ENCODE measurements around the gene RECQL. TPM values are rescaled to one million over a fixed set of nuclear protein-coding genes. Genes with fewer than 3 reads are reported as not detected.

The RECQL gene, protein sequence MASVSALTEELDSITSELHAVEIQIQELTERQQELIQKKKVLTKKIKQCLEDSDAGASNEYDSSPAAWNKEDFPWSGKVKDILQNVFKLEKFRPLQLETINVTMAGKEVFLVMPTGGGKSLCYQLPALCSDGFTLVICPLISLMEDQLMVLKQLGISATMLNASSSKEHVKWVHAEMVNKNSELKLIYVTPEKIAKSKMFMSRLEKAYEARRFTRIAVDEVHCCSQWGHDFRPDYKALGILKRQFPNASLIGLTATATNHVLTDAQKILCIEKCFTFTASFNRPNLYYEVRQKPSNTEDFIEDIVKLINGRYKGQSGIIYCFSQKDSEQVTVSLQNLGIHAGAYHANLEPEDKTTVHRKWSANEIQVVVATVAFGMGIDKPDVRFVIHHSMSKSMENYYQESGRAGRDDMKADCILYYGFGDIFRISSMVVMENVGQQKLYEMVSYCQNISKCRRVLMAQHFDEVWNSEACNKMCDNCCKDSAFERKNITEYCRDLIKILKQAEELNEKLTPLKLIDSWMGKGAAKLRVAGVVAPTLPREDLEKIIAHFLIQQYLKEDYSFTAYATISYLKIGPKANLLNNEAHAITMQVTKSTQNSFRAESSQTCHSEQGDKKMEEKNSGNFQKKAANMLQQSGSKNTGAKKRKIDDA
- 39.6 and 52.7 TPM in 2 replicates for total RNA-seq (2014; rRNA removed; shearing (Covaris generic))

DNA sequence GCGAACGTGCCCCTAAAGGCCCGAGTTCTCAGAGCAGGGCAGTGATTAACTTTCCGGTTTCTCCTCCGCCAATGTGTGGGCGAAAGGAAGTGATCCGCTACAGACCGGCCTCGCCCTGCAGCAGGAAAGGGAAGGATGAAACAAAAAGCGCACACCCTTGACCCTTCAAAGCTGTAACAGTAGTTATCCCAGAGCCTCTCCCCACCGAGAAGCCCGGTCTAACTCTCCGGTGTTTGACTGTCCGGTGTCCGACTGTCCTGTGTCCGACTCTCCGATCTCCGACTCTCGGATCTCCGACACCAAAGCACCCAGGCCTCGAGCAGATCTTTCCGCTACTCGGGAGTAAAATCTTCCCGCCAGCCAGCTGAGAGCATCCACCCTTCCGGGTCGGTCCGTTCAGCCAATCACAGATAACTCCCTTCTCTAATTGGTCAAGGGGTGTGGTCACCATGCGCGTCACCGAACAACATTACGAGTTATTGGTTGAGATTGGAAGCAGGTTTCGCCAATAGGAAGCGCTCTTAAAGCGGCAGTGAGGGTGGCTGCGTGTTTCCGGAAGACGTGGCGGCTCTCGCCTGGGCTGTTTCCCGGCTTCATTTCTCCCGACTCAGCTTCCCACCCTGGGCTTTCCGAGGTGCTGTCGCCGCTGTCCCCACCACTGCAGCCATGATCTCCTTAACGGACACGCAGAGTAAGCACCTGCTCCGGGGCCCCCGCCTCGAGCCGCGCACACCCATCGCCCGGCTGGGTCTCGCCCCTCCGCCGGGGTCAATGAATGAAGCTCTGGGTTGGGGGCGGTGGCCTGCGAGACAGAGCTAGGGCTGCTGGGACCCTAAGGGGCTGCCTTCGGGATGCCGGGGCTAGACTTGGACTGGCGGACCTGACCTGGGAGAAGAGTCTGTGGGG is at the start of gene RECQL, which contains the start of gene GOLT1B:
TSS of gene RECQL (minus strand) at position 378 of the 906 bp plus-strand sequence. CDS start 2,065 bp downstream, outside the sequence.
TSS of gene GOLT1B (plus strand) at position 532 of the 906 bp plus-strand sequence. CDS start at position 667, 135 bp downstream.
- H3K27me3 ChIP-seq (ENCODE audit: control insufficient read depth, insufficient read depth, low read length) = no peaks in the 10 kb centered on the region
- peak within 1 kb of the TSS; percentile 83 for H3K4me3 ChIP-seq (ENCODE audit: insufficient read depth, low read depth, low read length)
- H3K36me3 ChIP-seq (replicated peaks; ENCODE audit: control insufficient read depth, insufficient read depth, low read length) = peaks cover 7% of the 10 kb centered on the region
- peak; percentile 87 for DNase-seq

DNA sequence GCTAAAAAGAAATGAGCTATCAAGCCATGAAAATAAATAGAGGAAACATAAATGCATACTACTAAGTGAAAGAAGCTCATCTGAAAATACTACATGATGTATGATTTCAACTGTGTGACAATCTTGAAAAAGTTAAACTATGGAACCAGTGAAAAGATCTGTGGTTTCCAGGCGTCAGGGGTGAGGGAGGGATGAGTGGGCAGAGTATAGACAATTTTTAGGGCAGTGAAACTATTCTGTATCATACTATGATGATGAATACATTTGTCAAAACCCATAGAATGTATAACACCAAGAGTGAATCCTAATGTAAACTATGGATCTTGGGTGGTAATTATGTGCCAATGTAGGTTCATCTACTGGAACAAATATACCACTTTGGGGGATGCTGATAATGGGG is 46.0 kb upstream of the RECQL start:
- Histone ChIP-seq H3K36me3 (replicated peaks; ENCODE audit: control insufficient read depth, insufficient read depth, low read length) (no peaks in the 10 kb centered on the region), H3K4me3 (ENCODE audit: insufficient read depth, low read depth, low read length) (no peak overlapping the region), H3K27me3 (ENCODE audit: control insufficient read depth, insufficient read depth, low read length) (no peaks in the 10 kb centered on the region)
- no peak for DNase-seq

DNA sequence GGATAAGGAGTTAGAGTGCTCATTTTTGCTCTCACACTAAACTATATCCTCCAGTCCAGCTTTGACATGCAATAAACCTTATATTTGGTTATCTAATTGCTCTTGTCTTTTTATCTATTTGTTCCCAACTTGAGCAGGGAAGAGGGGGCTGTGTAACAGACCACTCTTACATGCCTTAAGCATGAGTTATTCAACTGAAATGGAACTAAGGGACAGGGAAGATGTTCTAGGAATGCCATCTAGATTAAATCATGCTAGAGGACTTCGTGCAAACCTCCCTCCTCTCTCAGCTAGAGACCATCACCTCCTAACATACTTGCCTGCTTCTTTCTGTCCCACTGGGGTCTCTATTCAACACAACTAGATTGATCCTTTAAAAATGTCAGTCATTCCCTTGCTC is 45.3 kb upstream of the RECQL start:
- H3K4me3 ChIP-seq (ENCODE audit: insufficient read depth, low read depth, low read length) = no peak overlapping the region
- no peaks in the 10 kb centered on the region for H3K27me3 ChIP-seq (ENCODE audit: control insufficient read depth, insufficient read depth, low read length)
- H3K36me3 ChIP-seq (replicated peaks; ENCODE audit: control insufficient read depth, insufficient read depth, low read length) = no peaks in the 10 kb centered on the region
- no peak for DNase-seq

DNA sequence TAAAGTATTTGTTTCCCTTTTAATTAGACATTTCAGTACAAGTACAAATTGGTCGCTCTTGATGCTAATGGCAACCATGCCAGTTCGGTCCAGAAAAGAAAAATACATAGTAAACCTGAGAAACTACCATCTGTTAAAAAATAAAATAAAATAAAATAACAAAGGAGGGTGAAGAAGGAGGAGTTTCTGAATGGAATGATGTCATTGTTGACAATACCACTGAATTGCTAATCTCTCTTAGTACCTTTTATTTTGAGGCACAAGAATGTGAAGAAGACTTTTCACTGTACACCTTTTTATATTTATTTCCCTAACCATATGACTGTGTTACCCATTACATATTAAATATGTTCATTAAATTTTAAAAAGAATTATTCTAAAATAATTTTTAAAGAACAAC is 44.1 kb upstream of the RECQL start:
- no peak overlapping the region for H3K4me3 ChIP-seq (ENCODE audit: insufficient read depth, low read depth, low read length)
- DNase-seq = no peak
- no peaks in the 10 kb centered on the region for H3K36me3 ChIP-seq (replicated peaks; ENCODE audit: control insufficient read depth, insufficient read depth, low read length)
- no peaks in the 10 kb centered on the region for H3K27me3 ChIP-seq (ENCODE audit: control insufficient read depth, insufficient read depth, low read length)

DNA sequence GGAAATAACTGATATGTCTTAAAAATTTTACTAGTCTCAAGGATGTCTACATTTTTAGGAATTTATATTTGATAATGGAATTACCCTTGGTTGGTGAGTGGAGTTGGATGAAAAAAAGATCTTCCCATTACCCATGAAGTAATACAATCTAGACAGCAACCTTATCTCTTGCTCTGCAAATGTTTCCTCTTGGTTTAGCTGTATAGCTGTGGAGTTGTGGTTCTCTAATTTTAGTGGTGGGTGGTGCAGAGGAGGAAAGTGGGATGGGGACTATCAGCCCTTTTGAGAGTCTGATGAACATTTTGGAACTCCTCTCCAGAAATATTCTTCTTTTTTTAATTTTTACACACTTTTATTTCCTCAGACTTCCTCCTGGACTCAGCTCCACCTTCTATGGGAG is 41.7 kb upstream of the RECQL start:
- Histone ChIP-seq H3K27me3 (ENCODE audit: control insufficient read depth, insufficient read depth, low read length) (no peaks in the 10 kb centered on the region), H3K4me3 (ENCODE audit: insufficient read depth, low read depth, low read length) (no peak overlapping the region), H3K36me3 (replicated peaks; ENCODE audit: control insufficient read depth, insufficient read depth, low read length) (no peaks in the 10 kb centered on the region)
- no peak for DNase-seq

DNA sequence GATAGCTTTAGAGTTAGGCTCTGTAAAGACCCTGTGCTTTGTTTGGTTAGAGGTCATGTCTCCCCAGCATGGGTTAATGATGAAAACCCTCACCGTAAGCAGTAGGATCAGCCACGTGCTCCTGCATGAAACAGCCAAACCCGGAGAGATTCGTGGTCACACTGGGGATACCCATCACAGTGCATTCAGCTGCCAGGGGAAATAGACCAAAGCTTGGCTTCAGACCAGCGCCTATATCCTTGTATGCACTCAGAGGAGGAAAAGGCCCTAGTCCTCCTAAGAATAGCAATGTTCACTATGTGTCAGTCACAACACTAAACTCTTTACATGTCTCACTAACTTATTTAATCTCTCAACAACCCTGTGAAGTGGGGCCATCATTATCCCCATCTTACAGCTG is 41.0 kb upstream of the RECQL start:
- Histone ChIP-seq H3K36me3 (replicated peaks; ENCODE audit: control insufficient read depth, insufficient read depth, low read length) (no peaks in the 10 kb centered on the region), H3K27me3 (ENCODE audit: control insufficient read depth, insufficient read depth, low read length) (no peaks in the 10 kb centered on the region)
- DNase-seq = no peak

DNA sequence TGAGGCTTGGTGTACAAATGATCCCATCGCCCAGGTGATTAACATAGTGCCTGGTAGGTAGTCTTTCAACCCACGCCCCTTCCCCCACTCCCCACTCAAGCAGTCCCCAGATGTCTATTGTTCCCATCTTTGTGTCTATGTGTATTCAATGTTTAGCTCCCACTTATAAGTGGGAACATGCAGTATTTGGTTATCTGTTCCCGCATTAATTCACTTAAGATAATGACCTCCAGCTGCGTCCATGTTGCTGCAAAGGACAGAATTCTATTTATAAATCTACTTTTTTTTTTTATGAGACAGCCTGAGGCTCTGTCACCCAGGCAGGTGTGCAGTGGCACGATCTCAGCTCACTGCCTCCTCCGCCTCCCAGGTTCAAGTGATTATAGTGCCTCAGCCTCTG is 40.3 kb upstream of the RECQL start:
- Histone ChIP-seq H3K36me3 (replicated peaks; ENCODE audit: control insufficient read depth, insufficient read depth, low read length) (no peaks in the 10 kb centered on the region), H3K27me3 (ENCODE audit: control insufficient read depth, insufficient read depth, low read length) (no peaks in the 10 kb centered on the region), H3K4me3 (ENCODE audit: insufficient read depth, low read depth, low read length) (no peak overlapping the region)
- no peak for DNase-seq

More for the DNA sequence above, 41.0 kb upstream of the RECQL start:
- no peak overlapping the region for H3K4me3 ChIP-seq (ENCODE audit: insufficient read depth, low read depth, low read length)

DNA sequence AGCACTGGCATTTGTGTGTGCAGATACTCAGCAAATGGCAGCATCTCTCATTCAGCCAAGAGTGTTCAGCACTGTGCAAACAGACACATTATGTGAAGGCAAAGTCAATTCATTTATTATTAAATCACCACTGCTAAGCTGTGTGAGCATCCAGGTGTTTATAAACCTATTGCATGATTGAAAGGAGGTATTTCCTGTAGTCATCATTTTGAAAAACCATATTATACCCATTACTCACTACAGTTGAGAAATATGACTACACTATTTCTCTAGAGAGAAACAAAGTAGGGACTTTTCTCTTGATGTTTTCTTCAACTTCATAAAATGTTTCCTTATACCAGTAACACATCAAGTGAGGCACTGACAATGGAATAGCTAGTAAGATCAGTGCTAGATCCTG is 38.4 kb upstream of the RECQL start:
- Histone ChIP-seq H3K27me3 (ENCODE audit: control insufficient read depth, insufficient read depth, low read length) (no peaks in the 10 kb centered on the region), H3K36me3 (replicated peaks; ENCODE audit: control insufficient read depth, insufficient read depth, low read length) (no peaks in the 10 kb centered on the region), H3K4me3 (ENCODE audit: insufficient read depth, low read depth, low read length) (no peak overlapping the region)
- DNase-seq = no peak

DNA sequence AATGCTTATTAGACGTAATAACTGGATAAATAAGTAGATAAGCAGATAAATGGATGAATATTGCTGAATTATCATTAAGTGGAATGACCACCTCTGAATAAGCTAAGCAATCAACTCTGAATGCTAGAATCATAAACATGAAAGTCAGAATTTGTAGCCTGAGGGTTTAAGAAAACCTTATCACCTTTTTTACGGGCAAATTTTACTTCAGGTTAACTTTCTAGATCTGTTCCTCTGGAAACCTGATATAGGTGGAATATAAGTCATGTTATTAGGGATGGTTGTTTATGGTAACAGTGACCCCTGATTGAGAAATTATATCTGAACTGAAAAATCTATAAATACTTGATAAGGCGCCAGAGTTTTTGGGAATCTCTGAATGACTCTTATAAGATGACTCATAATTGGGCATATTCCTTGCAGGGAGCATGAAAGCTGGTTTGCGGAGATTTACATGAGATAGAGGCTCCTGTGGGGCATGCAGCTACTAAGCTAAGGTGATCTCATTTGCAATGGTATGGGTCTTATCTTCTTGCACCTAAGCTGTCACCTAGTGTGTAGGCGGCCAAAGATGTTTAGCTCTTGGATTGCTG is 36.7 kb upstream of the RECQL start:
- DNase-seq = no peak
- no peak overlapping the region for H3K4me3 ChIP-seq (ENCODE audit: insufficient read depth, low read depth, low read length)

DNA sequence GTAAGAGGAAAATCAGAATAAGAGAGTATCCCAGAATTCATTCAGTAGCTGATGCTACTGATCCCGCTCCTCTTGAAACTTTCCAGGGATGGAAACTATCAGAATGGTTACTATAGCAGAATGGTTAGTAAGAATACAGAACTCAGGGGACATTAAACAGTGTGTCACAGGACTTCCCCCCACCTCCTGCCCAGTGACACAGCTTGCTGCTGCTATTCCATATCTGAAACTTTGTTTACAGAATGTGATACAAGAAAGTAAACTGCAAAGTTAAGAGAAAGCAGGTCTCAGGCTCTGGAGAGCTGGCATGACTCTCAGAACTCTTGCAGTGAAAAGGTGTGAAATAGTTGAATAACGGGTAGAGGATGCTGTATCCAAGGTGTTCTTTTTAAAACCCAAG is 28.0 kb upstream of the RECQL start:
- Histone ChIP-seq H3K4me3 (ENCODE audit: insufficient read depth, low read depth, low read length) (no peak overlapping the region), H3K36me3 (replicated peaks; ENCODE audit: control insufficient read depth, insufficient read depth, low read length) (no peaks in the 10 kb centered on the region), H3K27me3 (ENCODE audit: control insufficient read depth, insufficient read depth, low read length) (peaks cover 47% of the 10 kb centered on the region)
- no peak for DNase-seq

More for the DNA sequence above, 36.7 kb upstream of the RECQL start:
- H3K36me3 ChIP-seq (replicated peaks; ENCODE audit: control insufficient read depth, insufficient read depth, low read length) = no peaks in the 10 kb centered on the region
- no peaks in the 10 kb centered on the region for H3K27me3 ChIP-seq (ENCODE audit: control insufficient read depth, insufficient read depth, low read length)

DNA sequence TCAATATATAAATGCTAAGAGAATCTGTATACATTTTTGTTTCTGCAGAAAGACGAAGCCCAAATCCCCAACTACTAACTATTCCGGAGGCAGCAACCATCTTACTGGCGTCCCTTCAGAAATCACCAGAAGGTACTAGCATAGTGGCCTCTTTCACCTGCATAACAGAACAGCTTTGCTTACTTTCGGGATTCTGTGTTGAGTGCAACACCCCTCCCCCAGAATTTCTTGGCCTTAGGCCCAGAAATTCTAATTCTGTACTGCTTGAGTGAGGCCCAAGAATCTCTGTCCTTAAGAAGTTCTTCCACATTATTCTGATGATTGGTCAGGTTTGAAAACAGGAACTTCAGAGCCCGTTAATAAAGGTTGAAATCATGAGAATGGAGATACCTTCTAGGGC is 27.5 kb upstream of the RECQL start:
- no peak for DNase-seq
- H3K36me3 ChIP-seq (replicated peaks; ENCODE audit: control insufficient read depth, insufficient read depth, low read length) = no peaks in the 10 kb centered on the region
- H3K27me3 ChIP-seq (ENCODE audit: control insufficient read depth, insufficient read depth, low read length) = peaks cover 47% of the 10 kb centered on the region
- no peak overlapping the region for H3K4me3 ChIP-seq (ENCODE audit: insufficient read depth, low read depth, low read length)

DNA sequence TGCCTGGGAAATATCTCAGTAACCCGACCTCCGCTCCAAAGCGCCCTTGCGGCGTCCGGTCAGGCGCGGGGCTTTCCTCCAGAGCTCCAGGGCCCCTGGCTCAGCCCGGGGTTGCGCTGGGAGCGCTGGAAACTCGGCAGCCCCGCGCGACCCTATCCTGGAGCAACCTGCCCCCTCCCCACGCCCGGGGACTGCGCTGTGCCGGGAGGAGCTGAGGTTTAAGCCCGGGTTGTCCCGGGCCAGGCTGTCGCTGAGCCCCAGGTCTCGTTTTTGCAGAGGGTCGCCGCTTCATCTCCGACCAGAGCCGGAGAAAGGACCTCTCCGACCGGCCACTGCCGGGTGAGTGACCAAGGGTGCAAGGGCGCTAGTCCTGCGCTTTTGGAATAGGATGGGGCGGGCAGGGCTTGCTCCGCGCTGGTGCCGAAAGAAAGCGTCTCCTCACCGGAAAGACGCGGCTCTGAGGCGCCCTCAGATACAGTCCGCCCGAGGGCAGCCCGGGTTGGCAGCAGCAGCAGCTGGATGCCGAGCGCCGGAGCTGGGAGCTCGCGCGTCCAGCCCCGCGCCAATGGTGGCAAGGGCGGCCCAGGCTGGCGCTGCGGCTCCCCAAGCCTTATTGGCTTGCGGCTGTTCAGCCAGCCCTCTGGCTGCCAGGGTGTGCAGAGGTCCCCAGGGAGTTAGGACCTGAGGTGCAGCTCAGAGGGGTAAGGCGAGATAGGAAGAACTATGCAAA is 26.2 kb upstream of the RECQL start:
- Histone ChIP-seq H3K27me3 (ENCODE audit: control insufficient read depth, insufficient read depth, low read length) (peaks cover 47% of the 10 kb centered on the region), H3K36me3 (replicated peaks; ENCODE audit: control insufficient read depth, insufficient read depth, low read length) (no peaks in the 10 kb centered on the region), H3K4me3 (ENCODE audit: insufficient read depth, low read depth, low read length) (peak overlapping the region; percentile 68)
- peak; percentile 76 for DNase-seq

DNA sequence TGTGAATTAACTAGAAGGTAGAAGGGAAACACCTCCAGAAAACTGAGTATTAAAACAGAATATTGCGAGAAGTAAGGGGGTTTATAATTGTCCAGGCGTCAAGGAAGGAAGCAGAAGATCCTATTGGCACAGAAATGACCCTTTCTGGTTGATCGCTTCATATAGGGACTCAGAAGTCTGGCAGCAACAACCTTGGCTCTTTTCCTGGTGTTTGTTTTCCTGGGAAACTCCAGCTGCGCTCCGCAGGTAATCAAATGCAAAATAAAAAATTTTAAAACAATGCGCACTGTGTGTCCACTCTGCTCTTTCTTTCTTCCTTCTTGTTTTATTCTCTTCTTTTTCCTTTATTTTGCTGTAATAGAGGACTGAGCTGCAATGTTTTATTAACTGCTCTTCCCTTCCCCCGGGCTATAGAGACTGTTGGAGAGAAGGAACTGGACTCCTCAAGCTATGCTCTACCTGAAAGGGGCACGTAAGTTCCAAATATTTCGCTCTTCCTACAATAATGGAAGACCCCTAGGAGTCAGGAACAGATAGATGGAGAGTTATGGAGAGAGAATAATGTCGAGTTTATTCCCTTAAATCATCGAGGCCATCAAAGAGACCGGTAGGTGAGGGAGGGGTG is 25.4 kb upstream of the RECQL start:
- Histone ChIP-seq H3K4me3 (ENCODE audit: insufficient read depth, low read depth, low read length) (peak overlapping the region; percentile 68), H3K36me3 (replicated peaks; ENCODE audit: control insufficient read depth, insufficient read depth, low read length) (no peaks in the 10 kb centered on the region), H3K27me3 (ENCODE audit: control insufficient read depth, insufficient read depth, low read length) (peaks cover 47% of the 10 kb centered on the region)
- peak; percentile 11 for DNase-seq

Data from H7 (cell line).